IPS-20b (cell line): ENCODE results near the gene ITPR1.
A peak's percentile ranks its signal among the peaks of the same experiment; 100 is the strongest.
"Not testable (repeated sequence)": the region's sequence is repeated elsewhere in the genome, so short reads cannot be mapped to it uniquely, and the experiment has no call there.

Experiments
- H3K27ac ChIP-seq: one replicate; pipeline ENCODE4 v1.5.1; 2013; ENCODE audit warnings: low read length
- H3K27me3 ChIP-seq: 2 replicates; pipeline ENCODE4 v1.6.1; 2013; ENCODE audit warnings: mild to moderate bottlenecking, low read length, inconsistent platforms; ENCODE audit not compliant: insufficient read depth
- H3K36me3 ChIP-seq: 2 replicates; pipeline ENCODE4 v1.6.1; 2013; ENCODE audit warnings: low read depth, mild to moderate bottlenecking, inconsistent platforms, low read length, moderate library complexity; ENCODE audit not compliant: insufficient read depth
- H3K4me1 ChIP-seq: 2 replicates; pipeline ENCODE4 v1.6.1; 2013; ENCODE audit warnings: mild to moderate bottlenecking, control low read depth, inconsistent platforms, low read length, moderate library complexity; ENCODE audit not compliant: insufficient read depth
- H3K4me3 ChIP-seq: 2 replicates; pipeline ENCODE4 v1.5.1; 2013; ENCODE audit warnings: mild to moderate bottlenecking, low read length, inconsistent platforms
- H3K9ac ChIP-seq: 2 replicates; pipeline ENCODE4 v1.6.1; 2013; ENCODE audit warnings: low read depth, mild to moderate bottlenecking, inconsistent platforms, low read length, moderate library complexity
- H3K9me3 ChIP-seq: 2 replicates; pipeline ENCODE4 v1.6.1; 2013; ENCODE audit warnings: mild to moderate bottlenecking, low read depth, low read length, inconsistent platforms; ENCODE audit not compliant: insufficient read depth

The ITPR1 gene

DNA sequence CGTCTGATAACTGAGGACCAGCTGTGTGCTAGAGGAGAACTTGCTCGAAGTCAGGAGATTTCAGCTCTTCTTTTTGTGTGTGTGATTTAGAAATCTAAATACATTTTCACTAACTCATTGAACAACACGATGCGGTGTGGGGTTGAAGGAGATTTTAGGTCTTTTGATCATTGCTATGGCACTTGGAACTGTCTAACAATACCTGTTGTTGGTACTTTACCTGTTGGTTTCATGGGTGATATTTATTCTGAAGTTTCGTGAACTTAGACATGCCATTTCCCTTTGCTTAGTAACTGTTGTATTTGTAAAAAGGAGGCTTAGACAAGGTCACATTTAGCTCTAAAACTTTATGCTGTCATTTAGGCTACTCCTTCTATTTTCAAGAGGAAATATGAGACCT is 99.9 kb downstream of the ITPR1 start:
- Histone ChIP-seq H3K4me1 (peaks cover 22% of the 10 kb centered on the region; the same call in 1 of the 2 replicates), H3K36me3 (no peaks in the 10 kb centered on the region), H3K4me3 (no peak overlapping the region), H3K27me3 (no peaks in the 10 kb centered on the region), H3K9me3 (no peaks in the 10 kb centered on the region), H3K9ac (no peak overlapping the region), H3K27ac (no peak overlapping the region)

- Histone ChIP-seq H3K27me3 (no peaks in the 10 kb centered on the region), H3K27ac (no peak overlapping the region), H3K9ac (no peak overlapping the region), H3K4me3 (no peak overlapping the region), H3K9me3 (no peaks in the 10 kb centered on the region), H3K4me1 (peaks cover 18% of the 10 kb centered on the region; the same call in 1 of the 2 replicates), H3K36me3 (no peaks in the 10 kb centered on the region)
Observed at GRCh38 chr3:4595710-4596113, 102.6 kb downstream of the ITPR1 start.

DNA sequence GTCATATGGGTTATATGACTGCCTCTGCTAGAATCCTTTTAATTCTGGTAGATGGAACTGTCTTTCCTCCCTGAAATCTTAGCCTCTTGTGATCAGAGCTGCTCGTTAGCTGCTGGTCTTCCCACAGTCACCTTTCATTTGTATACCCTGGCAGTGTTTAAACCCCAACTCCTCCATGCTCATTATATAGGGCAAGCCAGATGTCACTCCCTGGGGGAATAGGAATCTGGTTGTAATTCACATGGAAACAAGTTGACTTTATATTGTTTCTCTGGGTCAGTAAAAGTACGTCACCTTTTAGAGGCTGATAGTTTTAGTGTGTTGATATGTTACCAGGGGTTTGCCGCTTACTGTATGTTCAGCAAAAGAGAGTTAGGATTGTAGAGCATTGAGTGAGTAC is 103.5 kb downstream of the ITPR1 start:
- no peak overlapping the region for H3K27ac ChIP-seq
- H3K9ac ChIP-seq, result no peak overlapping the region
- H3K9me3 ChIP-seq, result no peaks in the 10 kb centered on the region
- H3K36me3 ChIP-seq, result no peaks in the 10 kb centered on the region
- no peak overlapping the region; the same call in 1 of the 2 replicates for H3K4me3 ChIP-seq
- peaks cover 18% of the 10 kb centered on the region; the same call in 1 of the 2 replicates for H3K4me1 ChIP-seq
- H3K27me3 ChIP-seq, result no peaks in the 10 kb centered on the region

- H3K27ac ChIP-seq, result no peak overlapping the region
- no peak overlapping the region for H3K4me3 ChIP-seq
- H3K4me1 ChIP-seq, result peaks cover 18% of the 10 kb centered on the region; the same call in 1 of the 2 replicates
- H3K36me3 ChIP-seq, result no peaks in the 10 kb centered on the region
- no peaks in the 10 kb centered on the region for H3K27me3 ChIP-seq
- no peak overlapping the region for H3K9ac ChIP-seq
- no peaks in the 10 kb centered on the region for H3K9me3 ChIP-seq
Observed at GRCh38 chr3:4597208-4597985, 104.2 kb downstream of the ITPR1 start.

GRCh38 chr3:4598232-4598631 is 105.1 kb downstream of the ITPR1 start:
- not testable (repeated sequence) for H3K9ac ChIP-seq, H3K36me3 ChIP-seq, H3K9me3 ChIP-seq, H3K27ac ChIP-seq, H3K27me3 ChIP-seq, H3K4me3 ChIP-seq
- peaks cover 18% of the 10 kb centered on the region; the same call in 1 of the 2 replicates for H3K4me1 ChIP-seq

- Histone ChIP-seq H3K36me3 (no peaks in the 10 kb centered on the region), H3K4me1 (peaks cover 18% of the 10 kb centered on the region; the same call in 1 of the 2 replicates), H3K9ac (no peak overlapping the region), H3K4me3 (no peak overlapping the region), H3K9me3 (no peaks in the 10 kb centered on the region), H3K27me3 (no peaks in the 10 kb centered on the region), H3K27ac (no peak overlapping the region)
Observed at GRCh38 chr3:4599612-4600011, 106.5 kb downstream of the ITPR1 start.

GRCh38 chr3:4600493-4600892 is 107.3 kb downstream of the ITPR1 start:
- no peaks in the 10 kb centered on the region for H3K36me3 ChIP-seq
- H3K27me3 ChIP-seq, result no peaks in the 10 kb centered on the region
- H3K9me3 ChIP-seq, result no peaks in the 10 kb centered on the region
- H3K9ac ChIP-seq, result no peak overlapping the region
- H3K4me3 ChIP-seq, result no peak overlapping the region
- peaks cover 18% of the 10 kb centered on the region; the same call in 1 of the 2 replicates for H3K4me1 ChIP-seq
- H3K27ac ChIP-seq, result no peak overlapping the region

GRCh38 chr3:4601892-4602291 is 108.7 kb downstream of the ITPR1 start:
- no peaks in the 10 kb centered on the region for H3K9me3 ChIP-seq
- no peaks in the 10 kb centered on the region for H3K27me3 ChIP-seq
- H3K36me3 ChIP-seq, result no peaks in the 10 kb centered on the region
- H3K4me3 ChIP-seq, result no peak overlapping the region
- peaks cover 18% of the 10 kb centered on the region for H3K4me1 ChIP-seq
- no peak overlapping the region for H3K27ac ChIP-seq
- no peak overlapping the region for H3K9ac ChIP-seq

DNA sequence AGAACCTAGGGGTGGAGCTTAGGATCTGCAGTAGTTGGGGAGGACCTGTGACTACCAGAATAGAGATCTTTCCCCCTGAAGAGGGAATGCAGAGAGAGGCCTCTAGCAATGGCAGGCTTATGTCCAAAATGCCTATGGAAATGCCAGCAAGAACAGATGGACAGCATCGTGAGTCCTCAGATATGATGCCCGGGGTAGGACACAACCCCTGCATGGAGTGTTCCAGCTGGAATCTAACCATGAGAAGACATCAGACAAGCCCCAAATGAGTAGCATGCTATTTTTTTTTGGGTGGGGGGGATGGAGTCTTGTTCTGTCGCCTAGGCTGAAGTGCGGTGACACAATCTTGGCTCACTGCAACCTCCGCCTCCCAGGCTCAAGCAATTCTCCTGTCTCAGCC is 111.5 kb downstream of the ITPR1 start:
- no peaks in the 10 kb centered on the region for H3K27me3 ChIP-seq
- peaks cover 9% of the 10 kb centered on the region for H3K4me1 ChIP-seq

GRCh38 chr3:4606911-4607310 is 113.8 kb downstream of the ITPR1 start:
- Histone ChIP-seq H3K9me3 (no peaks in the 10 kb centered on the region), H3K9ac (0 out of 2 replicates have a peak overlapping the region, but pooled peaks have one; percentile 25), H3K36me3 (no peaks in the 10 kb centered on the region), H3K27me3 (no peaks in the 10 kb centered on the region), H3K4me1 (peaks cover 9% of the 10 kb centered on the region), H3K4me3 (no peak overlapping the region), H3K27ac (no peak overlapping the region)

More for the DNA sequence above, 111.5 kb downstream of the ITPR1 start:
- H3K9me3 ChIP-seq, result no peaks in the 10 kb centered on the region
- no peak overlapping the region for H3K9ac ChIP-seq
- no peak overlapping the region for H3K4me3 ChIP-seq
- H3K36me3 ChIP-seq, result no peaks in the 10 kb centered on the region
- no peak overlapping the region for H3K27ac ChIP-seq

DNA sequence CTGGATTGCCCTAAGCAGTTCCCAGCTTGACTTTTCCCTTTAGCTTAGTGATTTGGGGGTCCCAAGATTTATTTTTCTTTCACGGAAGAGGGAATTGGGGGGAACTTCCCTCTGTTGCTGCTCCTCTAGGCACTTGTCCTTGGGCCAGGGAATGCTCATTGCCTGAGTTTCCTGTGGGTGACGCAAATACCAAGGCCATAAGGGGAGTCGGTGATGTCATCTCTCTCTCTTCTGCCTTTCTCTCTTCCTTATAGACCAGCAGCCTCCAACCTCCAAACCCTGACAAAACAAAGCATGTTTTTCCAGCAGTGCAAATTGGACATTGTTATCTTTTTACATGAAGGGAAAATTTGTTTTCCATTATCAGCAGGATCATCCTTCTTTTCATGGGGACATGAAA is 120.2 kb downstream of the ITPR1 start:
- Histone ChIP-seq H3K4me3 (no peak overlapping the region), H3K4me1 (no peaks in the 10 kb centered on the region), H3K27ac (no peak overlapping the region), H3K27me3 (no peaks in the 10 kb centered on the region), H3K9ac (no peak overlapping the region), H3K36me3 (no peaks in the 10 kb centered on the region), H3K9me3 (no peaks in the 10 kb centered on the region)

GRCh38 chr3:4614070-4614469 is 120.9 kb downstream of the ITPR1 start:
- H3K9ac ChIP-seq, result no peak overlapping the region
- no peak overlapping the region for H3K4me3 ChIP-seq
- no peaks in the 10 kb centered on the region for H3K4me1 ChIP-seq
- H3K9me3 ChIP-seq, result no peaks in the 10 kb centered on the region
- H3K27me3 ChIP-seq, result no peaks in the 10 kb centered on the region
- no peak overlapping the region for H3K27ac ChIP-seq
- H3K36me3 ChIP-seq, result no peaks in the 10 kb centered on the region
